HepG2 (cell line): ENCODE data around the gene MRPL36. TPM values are rescaled to one million over a fixed set of nuclear protein-coding genes. Genes with fewer than 3 reads are reported as not detected.

ENCODE experiments used
- ARID2 ChIP-seq: sonication (generic); formaldehyde crosslinking; IDR thresholded peaks from 2 replicates; pipeline ENCODE4 v1.8.1; 2022; ENCODE audit warnings: mild to moderate bottlenecking, missing genetic modification reagents, borderline replicate concordance
- CAMTA2 ChIP-seq: sonication (generic); formaldehyde crosslinking; IDR thresholded peaks from 2 replicates; pipeline ENCODE4 v1.4.0; 2020; ENCODE audit warnings: mild to moderate bottlenecking, missing genetic modification reagents, borderline replicate concordance
- GABPB1 ChIP-seq: IDR thresholded peaks from 2 replicates; pipeline ENCODE4 v1.6.1; 2016; ENCODE audit warnings: mild to moderate bottlenecking, missing genetic modification reagents, moderate library complexity, missing compliant biosample characterization
- MED1 ChIP-seq: sonication (generic); formaldehyde crosslinking; IDR thresholded peaks from 2 replicates; pipeline ENCODE4 v1.4.0; 2020; ENCODE audit warnings: missing genetic modification reagents
- SNAPC4 ChIP-seq: sonication (generic); formaldehyde crosslinking; IDR thresholded peaks from 2 replicates; pipeline ENCODE4 v1.4.0; 2020; ENCODE audit warnings: mild to moderate bottlenecking, missing genetic modification reagents
- USF2 ChIP-seq, 2 experiments: sonication (generic) in 1 of 2; formaldehyde crosslinking in 1 of 2; IDR thresholded peaks; 2 replicates each; pipeline versions ENCODE4 v1.5.1 to v1.6.1; 2011 to 2020; ENCODE audit warnings: borderline replicate concordance in 1 of 2, low read depth in 1 of 2, low read length in 1 of 2, mild to moderate bottlenecking in 1 of 2, missing genetic modification reagents in 1 of 2, moderate library complexity in 1 of 2
- ZBTB34 ChIP-seq: sonication (generic); formaldehyde crosslinking; IDR thresholded peaks from 2 replicates; pipeline ENCODE4 v1.8.0; 2022; ENCODE audit warnings: mild to moderate bottlenecking, missing genetic modification reagents
- ZBTB37 ChIP-seq: sonication (generic); formaldehyde crosslinking; IDR thresholded peaks from 2 replicates; pipeline ENCODE4 v1.4.0; 2020; ENCODE audit warnings: mild to moderate bottlenecking, missing genetic modification reagents
- ZFP90 ChIP-seq: sonication (generic); formaldehyde crosslinking; IDR thresholded peaks from 2 replicates; pipeline ENCODE4 v1.8.0; 2022; ENCODE audit warnings: missing genetic modification reagents, mild to moderate bottlenecking, inconsistent platforms, borderline replicate concordance
- ZMYM4 ChIP-seq: sonication (generic); formaldehyde crosslinking; IDR thresholded peaks from 2 replicates; pipeline ENCODE4 v1.8.1; 2023; ENCODE audit warnings: mild to moderate bottlenecking, missing genetic modification reagents
- ZNF121 ChIP-seq: sonication (generic); formaldehyde crosslinking; IDR thresholded peaks from 2 replicates; pipeline ENCODE4 v1.5.0; 2020; ENCODE audit warnings: mild to moderate bottlenecking, missing genetic modification reagents
- ZNF235 ChIP-seq: sonication (generic); formaldehyde crosslinking; IDR thresholded peaks from 2 replicates; pipeline ENCODE4 v1.8.1; 2023; ENCODE audit warnings: mild to moderate bottlenecking, missing genetic modification reagents, borderline replicate concordance
- polyA plus RNA-seq, 8 experiments: library from polyadenylated mRNA; depleted of rRNA in 3 of 8; stranded (reverse) in 7 of 8; unstranded in 1 of 8; fragments of >200 nt; fragmentation: Illumina TruSeq in 4 of 8; extraction: Trizol in 4 of 8; gene quantifications; 2 replicates each; pipeline versions ENCODE4 v1.2.1 to v1.2.3, GENCODE V29; 2011 to 2016; ENCODE audit warnings: low read depth in 4 of 8, missing spikeins in 1 of 8, mixed read lengths in 1 of 8; ENCODE audit not compliant: insufficient read depth in 1 of 8
- total RNA-seq, 5 experiments: library from RNA; depleted of rRNA; stranded (reverse); fragments of >200 nt; fragmentation: Illumina TruSeq; extraction: Trizol; gene quantifications; 2 replicates each; pipeline ENCODE4 v1.2.3, GENCODE V29; 2016; ENCODE audit warnings: low read depth in 1 of 5

The MRPL36 gene
- total and polyA plus RNA-seq, 2 of the 13 experiments (the other 11 are each of a cell fraction or from before 2014, with no cell fraction given), result 71.3 to 113 TPM

DNA sequence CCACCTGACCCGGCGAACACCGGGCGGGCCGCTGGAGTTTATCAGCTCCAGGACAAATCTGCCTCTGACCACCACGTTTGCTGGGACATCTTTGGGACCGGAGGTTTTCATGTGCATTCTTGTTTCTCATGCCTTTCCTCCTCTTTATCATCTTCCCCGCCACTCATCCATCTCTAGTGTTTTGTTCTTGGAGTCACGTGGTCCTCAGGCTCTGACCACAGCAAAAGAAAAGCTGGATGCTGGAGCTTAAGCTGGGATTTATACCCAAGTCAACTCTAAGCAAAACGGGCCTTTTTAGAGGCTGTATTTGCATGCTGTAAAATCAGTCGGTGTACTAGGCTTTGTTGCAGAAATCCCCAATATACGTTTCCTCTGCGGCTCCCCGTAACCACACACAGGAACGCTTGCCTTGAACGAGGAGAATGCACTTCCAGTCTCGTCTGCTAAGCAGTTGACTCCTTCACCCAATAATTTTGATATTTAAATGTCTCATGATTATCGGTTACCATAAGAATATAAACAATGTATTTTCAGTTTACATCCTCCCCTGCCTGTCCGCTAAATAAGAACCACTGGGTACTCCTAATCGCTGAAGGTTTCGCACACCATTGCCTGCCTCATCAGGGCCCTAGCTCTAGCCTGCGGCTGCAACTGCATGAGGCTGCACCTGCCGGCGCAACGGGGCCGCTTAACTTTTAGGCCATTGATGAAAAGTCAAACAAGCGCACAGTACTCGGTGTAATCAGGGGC is 1.0 kb upstream of the MRPL36 start (continued):
- 0 out of 2 replicates have a peak, but pooled peaks have one; percentile 53 for TF ChIP-seq ZBTB37 (CRISPR knock-in tag)
- peak; percentile 70; the same call in 1 of the 2 replicates for TF ChIP-seq SNAPC4 (CRISPR knock-in tag)
- 0 out of 2 replicates have a peak, but pooled peaks have one; percentile 12 for TF ChIP-seq ZMYM4 (CRISPR knock-in tag)
- TF ChIP-seq CAMTA2 (CRISPR knock-in tag), result 0 out of 2 replicates have a peak, but pooled peaks have one; percentile 7
- peak; percentile 37; the same call in 1 of the 2 replicates for TF ChIP-seq ARID2
- TF ChIP-seq ZNF121 (CRISPR knock-in tag), result no peak
- TF ChIP-seq USF2 (IDR thresholded peaks at IDR 0.05; ENCODE audit: low read depth, low read length), result peak; percentile 67
- no peak; the same call in 1 of the 2 replicates for TF ChIP-seq USF2 (CRISPR knock-in tag; IDR thresholded peaks at IDR 0.05; ENCODE audit: borderline replicate concordance)
- 0 out of 2 replicates have a peak, but pooled peaks have one; percentile 27 for TF ChIP-seq ZNF235 (CRISPR knock-in tag)
- TF ChIP-seq MED1 (CRISPR knock-in tag), result 0 out of 2 replicates have a peak, but pooled peaks have one; percentile 2
- TF ChIP-seq ZFP90 (CRISPR knock-in tag), result no peak
- no peak for TF ChIP-seq GABPB1
- peak; percentile 53; the same call in 1 of the 2 replicates for TF ChIP-seq ZBTB34 (CRISPR knock-in tag)
